Activated CD8-positive, alpha-beta memory T cell treated with anti-CD3 and anti-CD28 coated beads for 4 hours (primary cell): ENCODE measurements around the gene CSNK2B.

Experiments used
- DNase-seq, 2 donors: peaks; one replicate each; pipeline ENCODE4 v3.0.0-alpha.2; 2020; ENCODE audit warnings: low read depth in 2 of 2

Gene CSNK2B

DNA sequence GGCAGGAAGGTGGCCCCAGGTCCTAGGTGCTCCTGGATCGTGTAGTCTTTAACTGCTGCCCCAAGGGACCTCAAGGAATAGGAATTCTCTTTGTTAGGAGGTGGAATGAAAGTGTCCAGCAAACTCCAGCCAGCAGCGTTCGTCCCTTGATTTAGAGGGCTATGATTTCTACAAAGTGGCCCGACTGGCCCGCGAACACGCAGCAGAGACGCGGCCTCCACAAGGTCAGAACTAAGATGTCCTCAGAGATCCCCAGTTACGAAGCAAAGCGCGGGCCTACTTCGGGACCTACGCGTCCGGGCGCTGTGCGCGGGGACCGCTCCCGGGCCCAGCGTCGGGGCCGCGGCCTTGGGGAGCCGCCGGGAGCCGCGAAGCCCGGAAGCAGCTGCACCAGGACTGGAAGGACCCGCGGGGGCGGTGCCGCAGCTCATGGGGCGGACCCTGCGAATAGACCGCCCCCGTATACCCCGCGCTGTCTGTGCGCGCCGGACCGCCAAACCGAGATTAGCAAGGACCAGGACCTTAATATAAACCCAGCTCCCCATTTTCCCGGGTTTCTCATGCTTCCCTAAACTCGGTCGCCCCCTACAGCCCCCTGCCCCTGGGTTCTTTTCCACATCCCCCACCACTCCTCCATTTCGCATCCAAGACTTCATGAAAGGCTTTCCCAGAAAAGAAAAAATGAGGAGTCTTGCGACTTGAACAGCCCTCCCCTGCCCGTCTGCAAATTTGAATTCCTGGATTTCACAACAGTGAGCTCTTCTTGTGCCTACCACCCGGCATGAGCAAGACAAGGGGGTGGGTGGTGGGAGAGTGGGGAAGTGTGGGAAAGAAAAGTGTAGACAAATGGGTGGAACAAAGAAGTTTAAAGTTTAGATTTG is 5.3 kb upstream of the CSNK2B start, which contains the start of gene C6orf47:
C6orf47 (minus strand) TSS at position 398 of the 881 bp plus-strand sequence. CDS start 831 bp downstream, outside the sequence.
- DNase-seq = peak; percentile 56

DNA sequence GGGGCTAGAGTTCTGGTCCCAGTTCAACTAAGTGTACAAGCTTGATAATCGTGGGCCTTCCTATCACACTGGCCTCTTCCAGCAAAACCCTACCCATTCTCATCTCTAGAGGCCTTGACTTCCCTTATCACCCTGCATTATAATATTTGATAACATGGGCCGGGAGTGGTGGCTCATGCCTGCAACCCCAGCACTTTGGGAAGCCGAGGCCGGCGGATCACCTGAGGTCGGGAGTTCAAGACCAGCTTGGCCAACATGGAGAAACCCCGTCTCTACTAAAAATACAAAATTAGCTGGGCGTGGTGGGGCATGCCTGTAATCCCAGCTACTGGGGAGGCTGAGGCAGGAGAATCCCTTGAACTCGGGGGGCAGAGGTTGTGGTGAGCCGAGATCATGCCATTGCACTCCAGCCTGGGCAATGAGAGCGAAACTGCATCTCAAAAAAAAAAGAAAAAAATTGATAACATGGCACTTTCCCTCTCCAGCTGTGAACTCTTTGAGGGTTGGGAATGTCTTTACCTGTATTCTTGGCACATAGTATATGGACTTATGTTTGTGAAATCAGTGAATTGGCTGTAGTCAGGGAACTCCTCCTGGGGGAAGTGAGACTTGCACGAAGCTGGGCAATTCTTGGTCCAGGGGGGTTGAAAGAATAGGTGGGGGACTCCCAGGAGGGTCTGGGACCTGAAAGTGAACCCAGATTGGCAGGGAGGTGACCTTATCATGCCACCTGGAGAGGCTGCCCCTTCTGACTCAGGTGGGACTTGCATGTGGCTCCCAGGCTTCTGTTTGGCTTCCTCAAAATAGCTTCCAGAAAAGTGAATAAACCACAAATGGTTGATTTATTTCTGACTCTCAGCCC is 4.4 kb upstream of the CSNK2B start:
- DNase-seq = no peak

DNA sequence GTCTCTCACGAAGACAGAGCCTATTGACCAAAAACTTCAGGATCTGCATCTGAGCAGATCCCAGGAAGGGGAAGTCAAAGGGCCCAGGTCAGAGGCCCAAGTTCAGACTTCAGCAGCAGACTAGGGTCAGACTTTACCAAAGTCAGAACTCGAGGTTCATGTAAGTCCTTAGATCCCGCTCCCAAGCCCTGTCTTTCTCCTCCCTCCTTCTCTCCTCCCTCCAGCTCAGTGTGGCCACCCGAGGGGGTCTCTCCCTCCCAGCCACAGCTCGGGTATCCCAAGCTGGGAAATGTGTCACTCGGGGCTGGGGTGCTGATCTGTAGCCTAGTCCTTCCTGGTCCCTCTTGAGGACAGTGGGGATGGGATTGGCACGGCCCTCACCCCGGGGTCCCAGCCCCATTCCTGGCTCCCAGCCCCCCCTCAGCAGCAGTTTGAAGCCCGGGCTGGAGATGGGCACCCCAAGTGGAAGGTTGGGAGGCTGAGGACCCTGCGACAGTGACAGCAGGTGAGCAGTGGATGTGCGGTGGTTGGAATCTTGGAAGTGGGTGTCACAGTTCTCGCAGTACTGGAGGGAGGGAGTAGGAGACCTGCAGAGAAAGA is 3.7 kb upstream of the CSNK2B start:
- no peak for DNase-seq

DNA sequence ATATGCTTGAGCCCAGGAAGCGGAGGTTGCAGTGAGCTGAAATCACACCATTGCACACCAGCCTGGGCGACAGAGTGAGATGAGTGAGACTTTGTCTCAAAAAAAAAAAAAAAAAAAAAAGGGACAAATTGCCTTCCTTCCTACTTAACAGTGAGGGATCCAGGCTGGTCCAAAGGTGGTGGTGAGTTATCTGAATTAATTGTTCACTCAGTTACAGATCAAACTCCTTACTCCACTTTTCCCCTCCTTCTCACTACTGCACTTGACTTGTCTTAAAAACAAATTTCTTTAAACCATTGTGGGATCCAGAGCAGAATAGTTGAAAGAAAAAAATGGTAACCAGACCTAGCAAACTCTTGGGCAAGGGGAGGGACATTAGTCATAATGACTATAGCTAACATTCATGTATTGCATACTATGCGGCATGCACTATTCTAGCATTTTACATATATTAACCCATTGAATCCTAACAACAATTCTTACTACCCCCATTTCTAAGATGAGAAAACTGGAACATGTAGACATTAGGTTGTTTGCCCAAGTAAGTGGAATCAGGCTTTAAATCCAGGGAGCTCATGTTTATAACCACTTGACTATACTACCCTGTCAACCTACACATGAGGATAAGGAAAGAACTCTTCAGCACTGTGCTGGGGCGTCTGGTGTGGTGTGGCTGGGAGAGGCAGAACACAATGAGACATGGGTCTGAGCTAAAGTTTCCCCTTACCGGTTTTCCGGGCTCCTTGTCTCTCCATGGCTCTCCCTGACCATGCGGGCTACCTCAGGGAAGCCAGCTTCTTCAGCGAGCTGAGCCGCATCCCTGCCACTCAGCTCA is 2.5 kb upstream of the CSNK2B start:
- DNase-seq = no peak

DNA sequence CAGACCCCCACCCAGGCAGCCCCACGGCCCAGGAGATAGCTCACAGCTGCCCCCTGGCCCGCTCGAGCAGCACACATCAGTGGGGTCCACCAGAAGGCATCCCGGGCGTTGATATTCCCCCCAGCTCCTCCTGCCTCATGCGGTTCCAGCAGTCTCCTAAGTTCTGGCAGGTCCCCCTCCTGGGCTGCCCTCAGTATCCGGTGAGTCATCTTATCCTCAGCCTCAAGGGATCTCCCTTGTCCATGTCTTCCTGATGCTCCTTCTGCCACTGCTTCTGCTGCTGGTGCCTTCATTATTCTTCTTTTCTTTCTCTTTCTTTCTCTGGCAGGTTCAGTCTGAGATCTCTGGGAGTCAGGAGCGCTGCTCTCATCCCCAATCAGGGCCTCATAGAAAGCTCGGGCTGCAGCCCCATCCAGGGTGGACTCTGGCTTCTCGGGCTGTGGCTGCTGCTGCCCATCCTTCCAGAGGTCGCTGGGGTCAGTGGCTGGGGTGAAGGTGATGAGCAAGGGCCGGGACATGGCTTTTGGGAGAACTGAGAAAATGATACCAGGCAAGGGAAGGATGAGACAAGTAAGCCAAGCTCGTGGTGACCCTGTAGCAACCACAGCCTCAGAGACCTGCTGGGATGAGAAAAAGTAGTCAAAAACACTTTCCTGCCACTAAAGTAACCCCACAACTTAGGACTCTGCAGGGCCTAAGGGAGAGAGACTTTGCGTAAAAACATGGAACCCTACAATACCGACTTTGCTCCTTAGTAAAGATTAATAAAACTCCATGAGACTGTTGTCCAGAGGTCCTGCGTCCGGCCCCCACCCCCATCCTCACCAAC is 1.7 kb upstream of the CSNK2B start:
- no peak for DNase-seq

DNA sequence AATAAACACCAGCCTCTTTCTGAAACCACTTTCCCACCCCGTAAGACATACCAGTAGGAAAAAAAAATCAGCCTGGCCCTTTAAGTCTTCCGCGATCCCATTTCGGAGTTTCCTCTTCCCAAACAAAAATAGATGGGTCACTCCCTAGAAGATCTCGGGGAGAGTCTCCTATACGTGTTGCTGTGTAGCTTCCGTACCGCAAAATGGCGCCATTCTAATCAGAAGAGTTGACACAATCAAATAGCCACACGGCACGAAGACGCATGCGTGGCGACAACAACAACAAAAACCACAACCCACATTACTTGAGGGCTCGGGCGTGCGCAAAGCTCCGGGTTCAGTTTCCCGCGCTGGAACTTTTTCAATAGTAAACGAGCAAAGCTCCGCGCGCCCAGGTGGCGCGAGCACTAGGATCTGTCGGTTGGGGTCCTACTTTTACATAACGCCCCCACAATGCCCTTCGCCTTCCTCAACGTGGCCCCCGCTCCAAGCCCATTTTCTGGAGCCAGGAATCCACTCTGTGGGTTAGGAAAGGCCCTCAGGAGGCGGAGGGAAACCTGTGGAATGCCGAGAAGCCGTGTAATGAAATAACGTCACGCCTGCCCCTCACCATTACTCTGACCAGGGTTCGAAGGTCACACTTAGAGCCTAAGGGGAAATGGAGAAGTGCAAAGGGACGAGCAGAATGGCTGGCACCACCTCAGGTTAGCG is 935 bp upstream of the CSNK2B start, which contains the start of gene GPANK1:
GPANK1 (minus strand) TSS at position 208 of the 711 bp plus-strand sequence. CDS start 519 bp downstream, outside the sequence.
- DNase-seq = peak; percentile 75 to 85

DNA sequence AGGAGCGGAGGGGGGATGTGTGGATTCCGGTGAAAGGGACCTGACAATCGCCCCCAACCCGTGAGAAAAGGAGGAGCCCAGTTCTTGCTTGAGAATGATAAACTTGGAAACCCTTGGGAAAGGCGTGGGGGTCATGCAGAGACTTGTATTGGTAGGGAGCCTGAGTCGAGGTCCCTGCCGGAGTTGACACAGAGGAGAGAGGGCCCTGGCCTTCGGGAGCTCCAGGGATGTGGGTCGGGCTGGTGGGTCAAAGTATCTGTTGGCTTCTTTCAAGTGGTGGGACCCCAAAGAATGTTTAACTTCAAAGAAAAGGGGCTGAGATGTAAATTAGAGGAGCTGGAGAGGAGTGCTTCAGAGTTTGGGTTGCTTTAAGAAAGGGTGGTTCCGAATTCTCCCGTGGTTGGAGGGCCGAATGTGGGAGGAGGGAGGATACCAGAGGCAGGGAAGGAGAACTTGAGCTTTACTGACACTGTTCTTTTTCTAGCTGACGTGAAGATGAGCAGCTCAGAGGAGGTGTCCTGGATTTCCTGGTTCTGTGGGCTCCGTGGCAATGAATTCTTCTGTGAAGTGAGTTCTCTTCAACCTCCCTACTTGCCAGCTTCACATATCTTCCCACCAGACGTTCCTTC is 571 bp downstream of the CSNK2B start:
- DNase-seq = no peak

DNA sequence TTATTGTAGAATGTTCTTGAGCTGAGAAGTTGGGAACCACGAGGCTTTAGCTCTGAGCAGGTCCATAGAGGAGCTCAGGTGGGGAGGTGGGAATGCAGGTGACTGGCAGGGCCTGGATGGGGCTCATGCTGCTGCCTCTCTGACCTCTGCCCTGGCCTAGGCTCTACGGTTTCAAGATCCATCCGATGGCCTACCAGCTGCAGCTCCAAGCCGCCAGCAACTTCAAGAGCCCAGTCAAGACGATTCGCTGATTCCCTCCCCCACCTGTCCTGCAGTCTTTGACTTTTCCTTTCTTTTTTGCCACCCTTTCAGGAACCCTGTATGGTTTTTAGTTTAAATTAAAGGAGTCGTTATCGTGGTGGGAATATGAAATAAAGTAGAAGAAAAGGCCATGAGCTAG is 3.8 kb downstream of the CSNK2B start, which contains the start of gene LY6G5B:
LY6G5B (plus strand) TSS at position 301 of the 400 bp plus-strand sequence. CDS start 975 bp downstream, outside the sequence.
- no peak for DNase-seq

DNA sequence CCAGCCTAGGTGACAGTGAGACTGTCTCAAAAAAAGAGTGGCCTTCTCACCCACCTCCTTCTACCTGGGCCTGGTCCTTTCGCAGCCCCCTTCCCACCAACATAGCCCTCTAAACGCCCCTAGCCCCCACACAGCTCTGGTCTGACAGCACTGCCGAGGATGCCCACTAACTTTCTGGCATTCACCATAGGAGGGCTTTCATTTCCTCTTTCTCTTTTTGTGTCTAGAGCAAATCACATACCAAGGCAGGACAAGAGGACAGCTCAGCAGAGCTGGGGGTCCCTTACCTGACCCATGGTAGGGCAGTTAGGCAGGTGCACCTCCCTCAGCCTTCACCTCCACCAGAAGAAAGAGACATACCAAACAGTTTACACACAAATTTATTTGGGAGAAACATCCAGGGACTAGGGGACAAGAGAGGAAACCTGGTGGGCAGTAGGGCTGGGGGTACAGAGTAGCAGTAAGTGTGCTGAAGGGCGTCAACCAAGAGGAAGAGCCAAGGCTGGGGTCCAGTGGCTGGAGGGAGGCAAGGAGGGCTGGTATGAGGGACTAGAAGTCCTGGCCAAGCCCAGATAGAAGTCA is 10.5 kb downstream of the CSNK2B start:
- DNase-seq = no peak

DNA sequence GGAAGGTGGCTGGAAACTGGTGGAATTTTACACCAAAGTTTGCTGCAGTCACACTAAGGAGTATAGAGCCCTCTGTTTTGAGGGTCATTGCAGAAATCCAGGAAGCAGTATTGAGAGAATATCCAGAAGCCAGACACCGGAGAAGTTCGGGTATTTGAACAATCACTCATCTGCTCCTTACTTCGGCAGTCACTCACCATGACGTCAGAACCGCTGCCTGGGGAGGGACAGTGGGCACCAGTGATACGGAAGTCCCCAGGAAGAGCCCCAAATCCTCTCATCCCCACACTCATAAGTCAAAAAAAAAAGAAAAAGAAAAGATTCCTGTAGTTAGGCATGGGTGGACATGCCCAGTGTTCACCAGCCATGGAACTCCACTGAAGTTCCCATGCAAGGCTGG is 11.0 kb downstream of the CSNK2B start:
- DNase-seq = no peak

DNA sequence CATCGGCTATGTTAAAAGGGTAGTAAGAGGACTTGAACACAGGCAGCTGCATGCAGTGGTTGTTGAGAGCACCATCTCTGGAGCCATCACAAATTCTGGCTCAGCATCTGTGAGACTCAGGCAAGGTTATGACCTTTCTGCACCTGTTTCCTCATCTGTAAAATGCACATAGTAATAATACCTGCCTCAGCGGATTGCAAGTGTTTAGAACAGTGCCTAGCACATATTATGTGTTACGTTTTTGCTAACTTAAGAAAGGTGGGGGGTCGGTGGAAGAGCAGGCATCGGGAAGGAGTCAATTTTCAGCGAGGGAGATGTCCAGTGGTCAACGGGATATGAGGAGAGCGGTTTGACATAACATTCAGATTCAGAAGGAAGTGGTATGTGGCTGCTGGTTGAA is 12.1 kb downstream of the CSNK2B start:
- DNase-seq = no peak

DNA sequence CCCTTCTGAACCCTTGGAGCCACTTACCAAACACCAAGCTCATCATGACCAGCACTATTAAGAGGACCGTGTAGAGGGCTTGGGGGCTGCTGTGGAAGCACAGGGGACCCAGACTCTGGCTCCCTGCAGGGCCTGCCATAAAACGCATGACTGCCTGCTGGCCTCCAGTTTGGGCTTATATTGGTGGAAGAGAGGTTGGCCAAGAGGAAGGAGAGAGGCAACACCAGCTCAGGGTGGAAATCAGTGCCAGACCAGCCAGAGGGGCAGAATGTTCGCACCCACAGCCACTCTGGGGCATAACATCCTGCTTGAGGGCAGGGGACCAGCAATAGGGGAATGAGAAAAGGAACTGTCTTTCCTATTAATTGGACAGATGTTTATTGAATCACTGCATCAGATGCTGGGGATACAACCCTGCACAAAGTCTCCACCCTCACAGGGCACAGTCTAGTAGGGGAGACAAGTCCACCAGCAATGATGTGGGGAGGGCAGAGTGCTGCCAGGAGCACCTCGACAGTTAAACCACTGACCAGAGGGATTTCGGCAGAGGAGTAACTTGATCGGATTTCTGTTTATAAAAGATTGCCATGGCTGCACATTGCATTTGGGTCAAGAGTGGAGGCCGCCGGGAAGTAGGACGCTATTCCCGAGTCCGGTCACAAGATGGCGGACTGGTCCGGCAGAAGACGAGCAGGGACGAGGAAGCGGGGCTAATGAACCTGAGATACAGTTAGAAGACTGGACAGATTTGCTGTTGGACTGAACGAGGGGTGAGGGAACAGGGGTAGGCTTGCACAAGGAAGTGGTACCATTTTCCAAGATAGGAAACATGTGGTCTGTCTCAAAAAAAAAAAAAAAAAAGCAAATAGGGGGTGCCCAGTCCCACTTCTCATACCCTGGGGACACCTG is 14.6 kb downstream of the CSNK2B start, which contains the start of gene LY6G5C:
LY6G5C (minus strand) TSS at position 842 of the 909 bp plus-strand sequence; CDS start at position 148, 694 bp downstream.
- DNase-seq = peak in 1 of 2 donors; percentile 32

DNA sequence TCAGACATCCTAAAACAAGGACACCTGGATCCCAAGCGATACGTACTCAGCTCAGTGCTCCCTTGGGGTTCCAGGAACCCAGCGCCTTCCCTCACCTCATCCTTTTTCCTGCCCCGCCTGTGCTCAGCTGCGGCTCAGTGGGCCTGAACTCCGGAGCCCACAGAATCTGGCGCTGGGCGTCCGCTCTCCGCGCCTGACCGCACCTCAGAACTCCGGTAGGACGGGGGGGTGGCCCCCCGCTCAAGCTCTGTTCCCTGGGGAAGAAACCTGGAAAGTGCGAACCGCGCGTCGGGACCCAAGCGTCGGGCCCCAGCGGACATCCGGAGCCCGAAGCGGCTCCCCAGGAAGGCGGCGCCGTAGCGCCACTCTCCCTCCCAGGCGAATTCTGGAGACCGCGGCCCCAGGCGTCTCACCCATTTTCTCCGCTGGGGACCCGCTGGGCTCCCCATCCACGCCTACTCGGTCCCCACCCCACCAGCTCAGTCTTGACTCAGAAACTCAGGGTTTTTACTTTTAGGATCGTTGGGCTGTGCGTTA is 15.3 kb downstream of the CSNK2B start:
- no peak for DNase-seq

DNA sequence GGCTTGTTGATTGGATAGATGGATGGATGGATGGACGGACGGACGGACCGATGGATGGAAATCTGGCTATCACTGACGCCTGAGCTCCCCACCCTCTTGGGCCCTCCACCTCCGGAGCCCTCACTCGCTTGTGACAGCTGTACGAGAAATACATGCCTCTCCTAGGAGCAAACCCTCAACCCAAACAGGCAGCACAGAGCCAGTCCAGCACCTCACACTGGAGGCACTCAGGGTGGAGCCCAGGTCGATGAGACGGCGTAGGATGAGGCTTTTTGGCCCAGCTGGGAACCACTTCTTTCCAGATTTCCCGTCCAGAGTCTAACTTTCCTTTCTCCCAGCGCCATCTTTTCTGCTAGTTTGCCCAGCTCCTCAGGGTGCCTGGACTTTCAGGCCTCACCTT is 17.7 kb downstream of the CSNK2B start:
- DNase-seq = no peak

DNA sequence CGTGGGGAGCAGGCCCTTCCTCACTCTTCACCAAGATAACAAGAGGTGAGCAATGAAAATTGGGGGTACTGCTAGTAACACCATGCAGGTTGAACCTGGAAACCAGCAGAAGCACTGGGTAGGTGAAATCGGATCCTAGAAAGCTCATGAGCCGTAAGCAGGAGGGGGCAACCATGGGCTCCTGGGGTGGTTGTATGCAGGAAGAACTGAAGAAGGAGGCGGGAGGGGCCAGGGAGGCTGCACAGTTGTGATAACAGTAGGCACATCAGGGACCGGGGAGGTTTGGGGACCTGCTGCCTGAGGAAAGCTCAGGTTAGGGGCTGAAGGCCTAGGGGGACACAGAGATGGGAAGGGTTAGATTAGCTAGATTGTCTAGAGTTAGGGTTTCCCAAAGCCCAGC is 20.6 kb downstream of the CSNK2B start:
- no peak for DNase-seq

DNA sequence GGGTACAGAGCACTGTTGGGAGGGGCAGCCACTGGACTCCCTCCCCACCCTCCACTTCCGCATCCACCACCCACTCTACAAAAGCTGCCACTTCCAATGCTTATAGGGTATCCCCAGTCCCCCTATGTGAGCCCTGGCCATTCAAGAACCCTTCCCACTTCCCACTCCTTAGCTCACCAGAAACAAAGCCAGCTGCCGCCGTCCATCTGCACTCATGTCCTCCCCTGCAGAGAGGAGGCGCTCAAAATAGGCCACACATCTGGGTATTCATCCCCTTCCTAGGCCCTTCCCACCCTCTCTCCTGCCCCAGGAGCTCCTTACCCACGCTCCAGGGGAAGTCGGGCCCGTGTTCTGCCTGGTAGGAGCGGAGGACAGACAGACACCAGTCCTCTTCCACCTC is 21.4 kb downstream of the CSNK2B start:
- no peak for DNase-seq
